Measurements from ENCODE around the gene ATG5.

ATG5 gene

DNA sequence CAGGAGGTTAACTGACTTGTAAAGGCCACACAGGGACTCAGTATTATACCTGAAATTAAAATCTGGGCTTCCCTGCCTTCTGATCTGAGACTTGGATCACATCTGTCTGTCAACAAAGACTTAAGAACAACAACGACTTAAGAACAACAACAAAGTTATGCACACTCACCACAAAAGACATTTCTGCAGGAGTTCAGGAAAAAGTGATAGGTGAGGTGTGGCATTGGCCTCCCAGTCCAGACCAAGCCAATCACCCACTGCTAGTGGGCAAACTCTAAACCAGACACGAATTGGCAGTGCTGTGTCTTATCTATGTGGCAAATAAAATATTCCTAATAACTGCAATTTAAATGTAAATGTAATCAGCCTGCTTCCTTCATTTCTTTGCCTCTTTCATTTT lies 178.1 kb downstream of the ATG5 start:
- H3K4me2 ChIP-seq (ENCODE audit: low read depth, low read length, poor library complexity, severe bottlenecking), result no peak overlapping the region
- no peak overlapping the region for H3K9ac ChIP-seq (ENCODE audit: low read depth, low read length, poor library complexity, severe bottlenecking)
- no peak overlapping the region for H2AFZ ChIP-seq (ENCODE audit: low read length)
- no peaks in the 10 kb centered on the region for H4K20me1 ChIP-seq (ENCODE audit: insufficient read depth, low read length, poor library complexity, severe bottlenecking)
- H3K9me2 ChIP-seq (replicated peaks; ENCODE audit: low read depth, low read length), result no peaks in the 10 kb centered on the region
- no peaks in the 10 kb centered on the region for H3K27me3 ChIP-seq (ENCODE audit: insufficient read depth, low read length, poor library complexity, severe bottlenecking)
- peaks cover 13% of the 10 kb centered on the region for H3K4me1 ChIP-seq (ENCODE audit: insufficient read depth, low read length, poor library complexity, severe bottlenecking)
- H3K9me3 ChIP-seq (ENCODE audit: insufficient read depth, low read depth, low read length), result no peaks in the 10 kb centered on the region
- no peak for TF ChIP-seq EZH2phosphoT487 (IDR thresholded peaks at IDR 0.05; ENCODE audit: borderline replicate concordance)
- TF ChIP-seq, protein P1, sequence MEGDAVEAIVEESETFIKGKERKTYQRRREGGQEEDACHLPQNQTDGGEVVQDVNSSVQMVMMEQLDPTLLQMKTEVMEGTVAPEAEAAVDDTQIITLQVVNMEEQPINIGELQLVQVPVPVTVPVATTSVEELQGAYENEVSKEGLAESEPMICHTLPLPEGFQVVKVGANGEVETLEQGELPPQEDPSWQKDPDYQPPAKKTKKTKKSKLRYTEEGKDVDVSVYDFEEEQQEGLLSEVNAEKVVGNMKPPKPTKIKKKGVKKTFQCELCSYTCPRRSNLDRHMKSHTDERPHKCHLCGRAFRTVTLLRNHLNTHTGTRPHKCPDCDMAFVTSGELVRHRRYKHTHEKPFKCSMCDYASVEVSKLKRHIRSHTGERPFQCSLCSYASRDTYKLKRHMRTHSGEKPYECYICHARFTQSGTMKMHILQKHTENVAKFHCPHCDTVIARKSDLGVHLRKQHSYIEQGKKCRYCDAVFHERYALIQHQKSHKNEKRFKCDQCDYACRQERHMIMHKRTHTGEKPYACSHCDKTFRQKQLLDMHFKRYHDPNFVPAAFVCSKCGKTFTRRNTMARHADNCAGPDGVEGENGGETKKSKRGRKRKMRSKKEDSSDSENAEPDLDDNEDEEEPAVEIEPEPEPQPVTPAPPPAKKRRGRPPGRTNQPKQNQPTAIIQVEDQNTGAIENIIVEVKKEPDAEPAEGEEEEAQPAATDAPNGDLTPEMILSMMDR (conservative IDR thresholded peaks at IDR 0.05; ENCODE audit: low read length), result no peak
- no peaks in the 10 kb centered on the region for H3K79me2 ChIP-seq (ENCODE audit: insufficient read depth, low read length)
- no peaks in the 10 kb centered on the region for H3K36me3 ChIP-seq (ENCODE audit: insufficient read depth, low read length)
- H3F3A ChIP-seq (ENCODE audit: low read depth), result no peaks in the 10 kb centered on the region
- H3K4me3 ChIP-seq (ENCODE audit: low read length, poor library complexity, severe bottlenecking), result no peak overlapping the region

DNA sequence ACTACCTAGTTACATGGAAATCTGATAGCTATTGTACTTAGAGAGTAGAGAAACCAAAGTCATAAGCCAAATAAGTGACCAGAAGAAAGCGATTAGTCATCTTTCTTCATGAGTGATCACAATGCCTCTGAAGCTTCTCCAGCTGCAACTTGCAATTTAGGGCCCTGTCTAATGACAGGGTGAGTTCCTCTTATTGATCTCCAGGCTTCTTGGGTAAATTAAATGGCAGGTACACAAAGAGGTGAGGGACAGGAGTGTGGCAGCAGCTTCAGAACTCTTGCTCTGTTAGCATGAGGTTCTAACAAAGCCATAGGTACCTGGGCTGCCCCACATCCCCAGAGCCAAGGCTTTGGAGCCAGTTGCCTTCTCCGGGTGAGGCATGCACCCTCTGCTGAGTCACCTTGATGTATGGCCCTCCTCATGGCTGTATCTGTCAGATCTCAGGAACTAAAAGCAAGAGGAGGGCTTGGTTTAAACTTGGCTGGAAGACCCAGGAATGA lies 178.7 kb downstream of the ATG5 start:
- Histone ChIP-seq H3K27me3 (ENCODE audit: insufficient read depth, low read length, poor library complexity, severe bottlenecking) (no peaks in the 10 kb centered on the region), H3K9me3 (ENCODE audit: insufficient read depth, low read depth, low read length) (no peaks in the 10 kb centered on the region), H3K36me3 (ENCODE audit: insufficient read depth, low read length) (no peaks in the 10 kb centered on the region), H3K79me2 (ENCODE audit: insufficient read depth, low read length) (no peaks in the 10 kb centered on the region), H3K9me2 (replicated peaks; ENCODE audit: low read depth, low read length) (no peaks in the 10 kb centered on the region), H3K4me2 (ENCODE audit: low read depth, low read length, poor library complexity, severe bottlenecking) (no peak overlapping the region), H4K20me1 (ENCODE audit: insufficient read depth, low read length, poor library complexity, severe bottlenecking) (no peaks in the 10 kb centered on the region), H3K4me3 (ENCODE audit: low read length, poor library complexity, severe bottlenecking) (no peak overlapping the region), H3K4me1 (ENCODE audit: insufficient read depth, low read length, poor library complexity, severe bottlenecking) (peaks cover 18% of the 10 kb centered on the region), H3F3A (ENCODE audit: low read depth) (no peaks in the 10 kb centered on the region), H3K9ac (ENCODE audit: low read depth, low read length, poor library complexity, severe bottlenecking) (no peak overlapping the region), H2AFZ (ENCODE audit: low read length) (no peak overlapping the region)
- TF ChIP-seq EZH2phosphoT487 (IDR thresholded peaks at IDR 0.05; ENCODE audit: borderline replicate concordance), result no peak
- TF ChIP-seq, protein P1 (conservative IDR thresholded peaks at IDR 0.05; ENCODE audit: low read length), result no peak

DNA sequence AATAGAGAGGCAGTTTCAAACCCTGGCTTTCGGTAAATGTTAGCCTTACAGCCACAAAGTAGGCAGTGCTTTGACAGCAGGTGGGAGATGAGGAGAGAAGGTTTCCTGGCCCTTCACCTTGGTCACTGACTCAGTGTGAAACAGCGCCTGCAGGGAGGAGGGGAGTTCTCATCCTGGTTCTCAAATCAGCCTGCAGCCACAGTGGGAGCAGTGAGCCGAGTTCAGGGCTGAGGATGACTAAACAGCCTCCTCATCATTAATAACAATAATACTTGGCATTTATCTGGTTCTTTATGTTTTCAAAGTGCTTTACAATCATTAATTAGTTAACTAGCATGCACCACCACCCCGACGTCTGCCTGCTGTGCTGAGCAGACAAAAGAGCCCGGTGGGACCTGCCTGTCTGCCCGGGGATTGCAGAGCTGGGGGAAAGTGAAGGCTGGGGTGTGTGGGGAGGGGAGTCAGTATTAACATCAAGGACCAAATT lies 179.8 kb downstream of the ATG5 start:
- Histone ChIP-seq H3K4me3 (ENCODE audit: low read length, poor library complexity, severe bottlenecking) (no peak overlapping the region), H3K27me3 (ENCODE audit: insufficient read depth, low read length, poor library complexity, severe bottlenecking) (no peaks in the 10 kb centered on the region), H3K4me2 (ENCODE audit: low read depth, low read length, poor library complexity, severe bottlenecking) (no peak overlapping the region), H4K20me1 (ENCODE audit: insufficient read depth, low read length, poor library complexity, severe bottlenecking) (no peaks in the 10 kb centered on the region), H3K36me3 (ENCODE audit: insufficient read depth, low read length) (no peaks in the 10 kb centered on the region), H3K9me3 (ENCODE audit: insufficient read depth, low read depth, low read length) (no peaks in the 10 kb centered on the region), H3K4me1 (ENCODE audit: insufficient read depth, low read length, poor library complexity, severe bottlenecking) (peaks cover 28% of the 10 kb centered on the region), H3F3A (ENCODE audit: low read depth) (peaks cover 3% of the 10 kb centered on the region; the same call in 1 of the 2 replicates), H3K79me2 (ENCODE audit: insufficient read depth, low read length) (no peaks in the 10 kb centered on the region), H3K9ac (ENCODE audit: low read depth, low read length, poor library complexity, severe bottlenecking) (no peak overlapping the region), H3K9me2 (replicated peaks; ENCODE audit: low read depth, low read length) (no peaks in the 10 kb centered on the region), H2AFZ (ENCODE audit: low read length) (no peak overlapping the region)
- TF ChIP-seq, protein P1 (conservative IDR thresholded peaks at IDR 0.05; ENCODE audit: low read length), result no peak
- TF ChIP-seq EZH2phosphoT487 (IDR thresholded peaks at IDR 0.05; ENCODE audit: borderline replicate concordance), result no peak

All from Loucy (cell line).